H1 (cell line): ENCODE results near the gene NFASC. TPM values are rescaled to one million over a fixed set of nuclear protein-coding genes. Genes with fewer than 3 reads are reported as not detected.
A peak's percentile ranks its signal among the peaks of the same experiment; 100 is the strongest.

Source experiments
- CTCF ChIA-PET: fragments of 300-600 bp; sonication (Branson Sonifier 250); formaldehyde crosslinking; loops from one replicate; lab custom pipeline; 2021; ENCODE audit not compliant: partially characterized antibody; lab: Charles Lee
- POLR2A ChIA-PET: fragments of 300-600 bp; sonication (Branson Sonifier 250); formaldehyde crosslinking; loops from one replicate; lab custom pipeline; 2021; ENCODE audit warnings: inconsistent platforms; ENCODE audit not compliant: partially characterized antibody; lab: Charles Lee
- DNase-seq, 2 experiments: peaks; one replicate each; pipeline versions ENCODE4 v3.0.0 to v3.0.0-alpha.2; 2010 to 2022; ENCODE audit warnings: low spot score in 2 of 2, low read depth in 1 of 2, mixed read lengths in 1 of 2
- FAIRE-seq: peaks from 2 replicates; lab custom pipeline; 2011; peaks lifted over from hg19 to GRCh38; lab: Jason Lieb, UNC
- H2AFZ ChIP-seq: 2 replicates; pipeline ENCODE4 v1.8.1; 2012; ENCODE audit warnings: low read length, inconsistent platforms
- H2AK5ac ChIP-seq: 2 replicates; pipeline ENCODE4 v1.6.1; 2013; ENCODE audit warnings: low read depth, low read length
- H2BK120ac ChIP-seq: replicated peaks from 2 replicates; pipeline ENCODE3; 2013; ENCODE audit warnings: low read depth, low read length, inconsistent platforms
- H2BK12ac ChIP-seq: 2 replicates; pipeline ENCODE4 v1.6.1; 2013; ENCODE audit warnings: low read depth, low read length
- H2BK15ac ChIP-seq: 2 replicates; pipeline ENCODE4 v1.6.1; 2013; ENCODE audit warnings: low read length
- H2BK20ac ChIP-seq: 2 replicates; pipeline ENCODE4 v1.6.1; 2013; ENCODE audit warnings: low read length
- H2BK5ac ChIP-seq: 2 replicates; pipeline ENCODE4 v1.6.1; 2013; ENCODE audit warnings: low read depth, low read length
- H3K14ac ChIP-seq: 2 replicates; pipeline ENCODE4 v1.6.1; 2013; ENCODE audit warnings: inconsistent platforms; ENCODE audit not compliant: insufficient read length
- H3K18ac ChIP-seq: 2 replicates; pipeline ENCODE4 v1.6.1; 2013; ENCODE audit warnings: low read length; ENCODE audit errors: extremely low read depth
- H3K23ac ChIP-seq: 2 replicates; pipeline ENCODE4 v1.6.1; 2013; ENCODE audit warnings: inconsistent platforms; ENCODE audit not compliant: insufficient read length
- H3K23me2 ChIP-seq: 2 replicates; pipeline ENCODE4 v1.6.1; 2013; ENCODE audit warnings: low read depth, low read length
- H3K27ac ChIP-seq: 2 replicates; pipeline ENCODE4 v1.6.1; 2011; ENCODE audit warnings: low read depth, low read length, inconsistent platforms
- H3K27me3 ChIP-seq, 4 experiments: replicated peaks in 1 of 4; 1 replicate in 1 of 4; 2 replicates in 3 of 4; pipeline versions ENCODE4 v1.6.1 to v1.8.1; 2011 to 2013; ENCODE audit warnings: low read length in 3 of 4, mild to moderate bottlenecking in 3 of 4, inconsistent platforms in 2 of 4, mixed read lengths in 2 of 4, moderate library complexity in 1 of 4; ENCODE audit not compliant: control insufficient read depth in 3 of 4, insufficient read depth in 3 of 4; ENCODE audit errors: extremely low read depth in 1 of 4
- H3K36me3 ChIP-seq, 4 experiments: 2 replicates each; pipeline versions ENCODE4 v1.6.1 to v1.8.1; 2011 to 2013; ENCODE audit warnings: mild to moderate bottlenecking in 4 of 4, low read length in 3 of 4, moderate library complexity in 2 of 4, control low read depth in 1 of 4, inconsistent platforms in 1 of 4; ENCODE audit not compliant: insufficient read depth in 4 of 4, control insufficient read depth in 2 of 4
- H3K4ac ChIP-seq: replicated peaks from 2 replicates; pipeline ENCODE3; 2013; ENCODE audit warnings: low read length, low read depth, mixed read lengths, inconsistent platforms; ENCODE audit not compliant: insufficient read length
- H3K4me1 ChIP-seq, 4 experiments: replicated peaks in 1 of 4; 1 replicate in 1 of 4; 2 replicates in 3 of 4; pipeline versions ENCODE4 v1.6.1 to v1.8.1; 2011 to 2013; ENCODE audit warnings: low read length in 3 of 4, inconsistent platforms in 2 of 4, mixed read lengths in 1 of 4; ENCODE audit not compliant: insufficient read depth in 4 of 4, control insufficient read depth in 3 of 4
- H3K4me2 ChIP-seq, 2 experiments: 2 replicates each; pipeline versions ENCODE4 v1.6.1 to v1.8.1; 2011 to 2013; ENCODE audit warnings: low read depth in 2 of 2, low read length in 2 of 2, control low read depth in 1 of 2, inconsistent platforms in 1 of 2, mild to moderate bottlenecking in 1 of 2; ENCODE audit not compliant: insufficient read depth in 1 of 2
- H3K4me3 ChIP-seq, 4 experiments: fragments of 200-600, 300-600 bp in 1 of 4; sonication (generic), shearing (Covaris generic), sonication (Bioruptor Twin) in 1 of 4; 2 replicates each; pipeline versions ENCODE4 v1.5.1 to v1.8.1; 2011 to 2016; ENCODE audit warnings: low read length in 4 of 4, low read depth in 3 of 4, control low read depth in 2 of 4, inconsistent platforms in 2 of 4, mild to moderate bottlenecking in 2 of 4, mixed read lengths in 1 of 4, moderate library complexity in 1 of 4; ENCODE audit not compliant: insufficient read depth in 2 of 4; ENCODE audit errors: extremely low read depth in 1 of 4
- H3K56ac ChIP-seq: replicated peaks from 2 replicates; pipeline ENCODE3; 2013; ENCODE audit warnings: low read depth, mild to moderate bottlenecking, mixed read lengths, low read length, inconsistent platforms; ENCODE audit not compliant: insufficient read length
- H3K79me1 ChIP-seq: 2 replicates; pipeline ENCODE4 v1.6.1; 2013; ENCODE audit warnings: low read depth, low read length, control low read depth
- H3K79me2 ChIP-seq, 2 experiments: 2 replicates each; pipeline versions ENCODE4 v1.6.1 to v1.8.1; 2012 to 2013; ENCODE audit warnings: low read length in 2 of 2, mild to moderate bottlenecking in 2 of 2, inconsistent platforms in 1 of 2; ENCODE audit not compliant: insufficient read depth in 2 of 2, control insufficient read depth in 1 of 2
- H3K9ac ChIP-seq, 4 experiments: replicated peaks in 1 of 4; 1 replicate in 1 of 4; 2 replicates in 3 of 4; pipeline versions ENCODE4 v1.6.1 to v1.8.1; 2011 to 2013; ENCODE audit warnings: low read depth in 3 of 4, low read length in 3 of 4, control low read depth in 2 of 4, mild to moderate bottlenecking in 2 of 4, moderate library complexity in 2 of 4, inconsistent platforms in 1 of 4; ENCODE audit errors: extremely low read depth in 1 of 4
- H3K9me3 ChIP-seq, 2 experiments: 2 replicates each; pipeline versions ENCODE4 v1.6.1 to v1.8.1; 2012 to 2013; ENCODE audit warnings: mild to moderate bottlenecking in 2 of 2, moderate library complexity in 2 of 2, control low read depth in 1 of 2, inconsistent platforms in 1 of 2, low read depth in 1 of 2, low read length in 1 of 2, mixed read lengths in 1 of 2; ENCODE audit not compliant: insufficient read depth in 2 of 2
- H4K20me1 ChIP-seq, 2 experiments: replicated peaks in 1 of 2; 2 replicates each; pipeline versions ENCODE3 to v1.8.1; 2011 to 2013; ENCODE audit warnings: inconsistent platforms in 2 of 2, low read length in 2 of 2, mild to moderate bottlenecking in 1 of 2; ENCODE audit not compliant: insufficient read depth in 2 of 2, control insufficient read depth in 1 of 2
- H4K5ac ChIP-seq: 2 replicates; pipeline ENCODE4 v1.6.1; 2013; ENCODE audit warnings: low read length, low read depth, mixed read lengths, inconsistent platforms; ENCODE audit not compliant: insufficient read length
- H4K8ac ChIP-seq: 2 replicates; pipeline ENCODE4 v1.8.0; 2013; ENCODE audit warnings: mild to moderate bottlenecking, moderate library complexity, low read length, inconsistent platforms; ENCODE audit not compliant: insufficient read depth; ENCODE audit errors: extremely low read depth
- H4K91ac ChIP-seq: replicated peaks from 2 replicates; pipeline ENCODE3; 2013; ENCODE audit warnings: low read length, mixed read lengths, inconsistent platforms; ENCODE audit not compliant: insufficient read length
- CBX5 ChIP-seq: fragments of 300-800, 300-1000 bp; sonication (generic); IDR thresholded peaks from 2 replicates; pipeline ENCODE4 v1.7.1; 2016; ENCODE audit warnings: antibody characterized with exemption, low read length, low read depth
- CHD1 ChIP-seq: IDR thresholded peaks from 2 replicates; pipeline ENCODE4 v1.6.1; 2012; ENCODE audit warnings: low read depth, low read length, improper control_type of control experiment
- CTBP2 ChIP-seq: IDR thresholded peaks from 2 replicates; pipeline ENCODE4 v1.7.0; 2011; ENCODE audit warnings: borderline replicate concordance, mild to moderate bottlenecking, moderate library complexity, mixed read lengths, low read length; ENCODE audit not compliant: insufficient read depth, insufficient read length
- EGR1 ChIP-seq: IDR thresholded peaks from 2 replicates; pipeline ENCODE4 v1.6.1; 2011; ENCODE audit warnings: low read depth, low read length, borderline replicate concordance
- EP300 ChIP-seq, 2 experiments: IDR thresholded peaks; 1 replicate in 1 of 2; 2 replicates in 1 of 2; pipeline ENCODE4 v1.6.1; 2011 to 2012; ENCODE audit warnings: low read depth in 2 of 2, low read length in 2 of 2, mild to moderate bottlenecking in 2 of 2, borderline replicate concordance in 1 of 2, inconsistent platforms in 1 of 2, moderate library complexity in 1 of 2
- GABPA ChIP-seq: IDR thresholded peaks from 2 replicates; pipeline ENCODE4 v1.6.1; 2011; ENCODE audit warnings: mild to moderate bottlenecking, low read length, moderate library complexity, borderline replicate concordance; ENCODE audit not compliant: insufficient read depth
- JUN ChIP-seq: IDR thresholded peaks from 2 replicates; pipeline ENCODE4 v1.6.1; 2011; ENCODE audit warnings: low read depth, mild to moderate bottlenecking, improper control_type of control experiment, low read length
- MAX ChIP-seq: IDR thresholded peaks from 2 replicates; pipeline ENCODE4 v1.6.1; 2012; ENCODE audit warnings: inconsistent platforms
- POLR2AphosphoS5 ChIP-seq: IDR thresholded peaks from 2 replicates; pipeline ENCODE4 v1.6.1; 2011; ENCODE audit warnings: low read depth, low read length
- POU5F1 ChIP-seq: IDR thresholded peaks from 2 replicates; pipeline ENCODE4 v1.6.1; 2011; ENCODE audit warnings: low read depth, mild to moderate bottlenecking, low read length, moderate library complexity
- RNF2 ChIP-seq: fragments of 200-900, 300-1000 bp; sonication (generic); IDR thresholded peaks from 2 replicates; pipeline ENCODE4 v1.7.1; 2016; ENCODE audit warnings: borderline replicate concordance, low read depth, mild to moderate bottlenecking, antibody characterized with exemption, low read length; ENCODE audit not compliant: poor library complexity, severe bottlenecking; ENCODE audit errors: missing control alignments
- SIRT6 ChIP-seq: IDR thresholded peaks from one replicate; pipeline ENCODE4 v1.7.1; 2012; ENCODE audit warnings: low read length, inconsistent platforms
- SP2 ChIP-seq: IDR thresholded peaks from 2 replicates; pipeline ENCODE4 v1.6.1; 2012; ENCODE audit warnings: mild to moderate bottlenecking, low read length, inconsistent platforms
- ZNF274 ChIP-seq: IDR thresholded peaks from 2 replicates; pipeline ENCODE4 v1.7.0; 2012; ENCODE audit warnings: low read length, borderline replicate concordance; ENCODE audit errors: extremely low read depth
- WGBS, 2 experiments: shearing (Covaris generic) in 1 of 2; methylation state at CpG; one replicate each; pipeline versions ENCODE4 v1.1.6 to v1.1.7; 2013 to 2015; ENCODE audit warnings: low lambda C conversion rate in 2 of 2, mixed read lengths in 2 of 2, inconsistent platforms in 1 of 2, low coverage in 1 of 2, missing lambda C conversion rate in 1 of 2; ENCODE audit not compliant: insufficient replicate concordance in 2 of 2, insufficient coverage in 1 of 2, insufficient read length in 1 of 2; ENCODE audit errors: extremely low coverage in 1 of 2, missing lambda C conversion rate in 1 of 2; 5-methylcytosine and 5-hydroxymethylcytosine counted together
- polyA plus RNA-seq, 7 experiments: library from polyadenylated mRNA; depleted of rRNA in 3 of 7; stranded (reverse) in 5 of 7; unstranded in 2 of 7; fragments of >200 nt in 5 of 7; fragments of 200-250 nt in 2 of 7; gene quantifications; 1 replicate in 5 of 7; 2 replicates in 1 of 7; 4 replicates in 1 of 7; pipeline versions ENCODE4 v1.2.1 to v1.2.3, GENCODE V29; 2011 to 2013; ENCODE audit warnings: missing spikeins in 2 of 7, mixed read lengths in 2 of 7
- total RNA-seq: library from RNA; stranded (reverse); fragmentation: NEBNext Ultra II Directional; extraction: Animal tissue kit (Norgen Biotek cat#: 25700); gene quantifications from 2 replicates; pipeline ENCODE4 v1.2.1, GENCODE V29; 2021

NFASC gene
- total and polyA plus RNA-seq, 2 of the 8 experiments (the other 6 are each of a cell fraction or from before 2014, with no cell fraction given) = 5.0 to 15.2 TPM

DNA sequence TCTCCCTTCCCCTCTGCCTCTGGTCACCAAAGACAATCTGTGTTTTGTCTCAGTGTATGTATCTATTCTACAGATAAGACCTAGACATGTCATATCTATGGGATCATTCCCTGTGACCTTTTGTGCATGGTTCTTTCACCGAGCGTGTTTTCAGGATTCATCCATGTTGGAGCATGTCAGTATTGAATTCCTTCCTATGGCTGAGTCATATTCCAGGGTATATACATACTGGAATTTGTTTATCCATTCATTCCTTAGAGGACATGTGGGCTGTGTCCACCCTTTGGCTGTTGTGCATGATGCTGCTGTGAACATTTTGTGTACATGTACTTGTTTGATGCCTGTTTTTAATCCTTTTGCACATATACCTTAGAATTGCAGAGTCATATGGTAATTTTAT is 69.9 kb downstream of the NFASC start:
- Histone ChIP-seq H2BK12ac (no peak overlapping the region), H3K4me3 (no peak overlapping the region), H4K20me1 (no peaks in the 10 kb centered on the region), H3K23me2 (no peaks in the 10 kb centered on the region), H3K18ac (no peak overlapping the region), H4K91ac (no peak overlapping the region), H3K9me3 (no peaks in the 10 kb centered on the region), H3K56ac (no peak overlapping the region), H2AK5ac (no peak overlapping the region), H4K5ac (no peak overlapping the region), H3K27ac (no peak overlapping the region), H3K4ac (no peak overlapping the region), H3K14ac (no peak overlapping the region), H3K4me1 (peaks cover 0 to 3% (median 2%) of the 10 kb centered on the region in 4 experiments; a peak in 2 of 7 replicates), H2BK120ac (no peak overlapping the region), H3K36me3 (no peaks in the 10 kb centered on the region), H2BK15ac (0 out of 2 replicates have a peak overlapping the region, but pooled peaks have one; percentile 48), H3K79me2 (no peaks in the 10 kb centered on the region), H3K27me3 (no peaks in the 10 kb centered on the region; a peak in 1 of 7 replicates), H2AFZ (no peak overlapping the region), H2BK5ac (no peak overlapping the region), H3K9ac (no peak overlapping the region), H3K23ac (no peak overlapping the region), H3K79me1 (no peaks in the 10 kb centered on the region), H2BK20ac (no peak overlapping the region), H4K8ac (no peak overlapping the region), H3K4me2 (no peak overlapping the region)
- ChIA-PET CTCF (interaction anchor here (0.9 to 11.9 kb wide), 26 partner anchors 11 to 317 kb away, joined by 3 to 278 read pairs (median 7); partner anchors contain the start of gene LRRN2), POLR2A (interaction anchor here (1.6 to 1.7 kb wide), 2 partner anchors 109 to 113 kb away, joined by 4 read pairs; no protein-coding TSS in a partner anchor)
- WGBS, 2 experiments = 91% methylated on average over 2 of the region's 2 CpGs; no CpG with 5 or more reads in 1 of the 2 experiments
- FAIRE-seq (no peak), DNase-seq (no peak)
- no peak for TF ChIP-seq GABPA
- no peak for TF ChIP-seq JUN
- TF ChIP-seq EGR1 = no peak
- no peak for TF ChIP-seq SP2
- TF ChIP-seq ZNF274 = no peak
- no peak for TF ChIP-seq POLR2AphosphoS5
- TF ChIP-seq MAX = no peak
- TF ChIP-seq CTBP2 = no peak
- TF ChIP-seq POU5F1 = no peak
- no peak for TF ChIP-seq RNF2
- TF ChIP-seq CHD1 = no peak
- TF ChIP-seq SIRT6 = no peak
- TF ChIP-seq EP300 (IDR thresholded peaks at IDR 0.05; ENCODE audit: borderline replicate concordance in 1 of 2, low read depth in 2 of 2, low read length in 2 of 2) = no peak
- TF ChIP-seq CBX5 = no peak
